Astrocyte of the spinal cord (primary cell): ENCODE data around the gene ACADS.

Experiments used
- DNase-seq: peaks from one replicate; pipeline ENCODE4 v3.0.0; 2011; ENCODE audit warnings: low read depth, low spot score
- H3K4me3 ChIP-seq: 2 replicates; pipeline ENCODE4 v1.5.1; 2011; ENCODE audit warnings: low read depth, mild to moderate bottlenecking, low read length, moderate library complexity
- in situ Hi-C: cut with HindIII; loops from 2 replicates; pipeline ENCODE4 v1.10.0; 2017; ENCODE audit warnings: low sequenced_read_pairs
- TF ChIP-seq, protein P1 (sequence below): IDR thresholded peaks from 2 replicates; pipeline ENCODE4 v1.5.1; 2012; ENCODE audit warnings: low read depth, mild to moderate bottlenecking, low read length, inconsistent platforms

Gene ACADS

DNA sequence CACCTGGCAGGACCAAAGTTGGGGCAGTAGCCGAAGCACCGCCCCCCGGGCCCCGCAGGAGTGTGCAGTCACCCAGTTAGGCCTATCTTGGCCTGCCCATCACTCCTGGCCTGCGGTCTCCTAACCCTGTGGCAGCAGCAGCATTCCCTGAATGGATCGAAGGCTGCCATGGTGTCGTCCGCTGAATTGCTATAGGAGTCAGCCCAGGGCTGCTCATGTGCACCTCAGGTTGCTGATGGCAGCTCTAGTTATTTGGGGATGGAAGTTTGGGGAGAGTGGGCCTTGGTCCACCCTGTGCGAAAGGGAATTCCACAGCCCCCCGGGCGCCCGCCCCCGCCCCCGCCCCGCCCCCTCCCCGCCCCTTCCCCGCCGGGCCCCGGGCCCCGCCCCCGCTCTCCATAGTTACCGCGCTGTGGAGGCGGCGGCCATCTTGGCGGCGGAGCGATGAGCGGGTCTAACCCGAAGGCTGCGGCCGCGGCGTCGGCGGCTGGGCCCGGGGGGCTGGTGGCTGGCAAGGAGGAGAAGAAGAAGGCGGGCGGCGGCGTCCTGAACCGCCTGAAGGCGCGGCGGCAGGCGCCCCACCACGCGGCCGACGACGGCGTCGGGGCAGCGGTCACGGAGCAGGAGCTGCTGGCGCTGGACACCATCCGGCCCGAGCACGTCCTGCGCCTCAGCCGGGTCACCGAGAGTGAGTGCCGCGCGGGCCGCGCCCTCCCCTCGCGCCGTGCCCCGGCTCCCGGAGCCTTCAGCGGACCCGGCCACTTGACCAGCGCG is 15.4 kb upstream of the ACADS start, which contains the start of gene UNC119B:
UNC119B (plus strand) TSS at position 428 of the 774 bp plus-strand sequence; CDS start at position 445, 17 bp downstream.
- H3K4me3 ChIP-seq, result peak within 1 kb of the TSS; percentile 80
- in situ Hi-C loops, result no loop called here
- peak; percentile 39 for DNase-seq
- TF ChIP-seq, protein P1, sequence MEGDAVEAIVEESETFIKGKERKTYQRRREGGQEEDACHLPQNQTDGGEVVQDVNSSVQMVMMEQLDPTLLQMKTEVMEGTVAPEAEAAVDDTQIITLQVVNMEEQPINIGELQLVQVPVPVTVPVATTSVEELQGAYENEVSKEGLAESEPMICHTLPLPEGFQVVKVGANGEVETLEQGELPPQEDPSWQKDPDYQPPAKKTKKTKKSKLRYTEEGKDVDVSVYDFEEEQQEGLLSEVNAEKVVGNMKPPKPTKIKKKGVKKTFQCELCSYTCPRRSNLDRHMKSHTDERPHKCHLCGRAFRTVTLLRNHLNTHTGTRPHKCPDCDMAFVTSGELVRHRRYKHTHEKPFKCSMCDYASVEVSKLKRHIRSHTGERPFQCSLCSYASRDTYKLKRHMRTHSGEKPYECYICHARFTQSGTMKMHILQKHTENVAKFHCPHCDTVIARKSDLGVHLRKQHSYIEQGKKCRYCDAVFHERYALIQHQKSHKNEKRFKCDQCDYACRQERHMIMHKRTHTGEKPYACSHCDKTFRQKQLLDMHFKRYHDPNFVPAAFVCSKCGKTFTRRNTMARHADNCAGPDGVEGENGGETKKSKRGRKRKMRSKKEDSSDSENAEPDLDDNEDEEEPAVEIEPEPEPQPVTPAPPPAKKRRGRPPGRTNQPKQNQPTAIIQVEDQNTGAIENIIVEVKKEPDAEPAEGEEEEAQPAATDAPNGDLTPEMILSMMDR, result no peak

DNA sequence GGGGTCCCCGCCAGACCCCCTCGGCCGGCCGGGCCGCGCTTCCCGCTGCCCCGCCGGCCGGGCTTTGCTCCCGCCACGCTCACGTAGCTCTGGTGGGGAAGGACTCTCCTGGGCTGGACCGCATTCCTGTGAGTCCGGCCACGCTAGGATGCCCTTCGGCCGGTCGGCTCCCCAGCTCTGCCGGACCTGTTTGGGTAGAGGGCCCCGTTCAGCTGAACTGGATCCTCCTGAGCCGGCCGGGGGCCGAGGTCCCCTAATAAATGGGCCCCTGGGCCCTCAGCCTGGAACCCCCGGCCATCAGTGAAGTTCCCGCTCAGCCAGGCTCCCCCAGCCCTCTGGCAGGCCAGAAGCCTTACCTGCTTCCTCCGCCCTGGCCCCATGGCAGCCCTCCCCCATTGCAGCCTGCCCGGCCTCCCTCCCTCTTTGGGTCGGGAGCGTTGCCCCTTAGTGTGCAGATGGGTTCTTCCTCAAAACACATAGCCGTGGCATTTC is 14.8 kb upstream of the ACADS start:
- peak overlapping the region; percentile 80 for H3K4me3 ChIP-seq
- in situ Hi-C loops, result no loop called here
- TF ChIP-seq, protein P1, result no peak
- DNase-seq, result no peak

DNA sequence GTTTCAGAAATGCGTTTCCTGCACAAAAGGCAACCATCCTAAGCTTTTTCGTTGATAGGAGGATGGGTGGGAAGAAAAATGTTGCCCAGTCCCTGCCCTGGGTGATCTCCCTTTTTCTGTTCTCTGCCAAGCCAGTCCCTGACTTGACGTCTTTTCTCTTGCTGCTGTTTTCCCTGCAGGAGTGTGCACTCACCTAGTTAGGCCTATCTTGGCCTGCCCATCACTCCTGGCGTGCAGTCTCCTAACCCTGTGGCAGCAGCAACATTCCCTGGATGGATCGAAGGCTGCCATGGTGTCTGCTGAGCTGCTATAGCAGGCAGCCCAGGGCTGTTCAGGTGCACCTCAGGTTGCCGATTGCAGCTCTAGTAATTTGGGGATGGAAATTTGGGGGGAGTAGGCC is 14.2 kb upstream of the ACADS start:
- TF ChIP-seq, protein P1, result no peak
- peak overlapping the region; percentile 80 for H3K4me3 ChIP-seq
- no peak for DNase-seq
- in situ Hi-C loops, result no loop called here

DNA sequence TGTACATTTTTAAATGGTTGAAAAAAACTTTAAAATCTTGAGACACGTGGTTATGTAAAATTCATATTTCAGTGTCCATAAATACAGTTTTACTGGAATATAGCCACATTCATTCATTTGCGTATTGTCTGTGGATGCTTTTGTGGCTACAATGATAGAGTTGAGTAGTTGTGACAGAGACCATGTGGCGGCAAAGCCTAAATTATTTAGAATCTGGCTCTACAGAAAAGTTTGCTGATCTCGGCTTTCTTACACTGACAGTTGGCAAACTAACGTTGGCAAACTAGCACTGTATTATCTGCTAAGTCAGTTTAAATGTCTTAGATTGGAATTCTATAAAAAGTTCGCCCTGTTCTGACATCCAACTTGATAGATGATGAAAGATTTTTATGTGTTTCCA is 13.0 kb upstream of the ACADS start:
- in situ Hi-C loops, result no loop called here
- TF ChIP-seq, protein P1, result no peak
- no peak for DNase-seq
- H3K4me3 ChIP-seq, result no peak overlapping the region

DNA sequence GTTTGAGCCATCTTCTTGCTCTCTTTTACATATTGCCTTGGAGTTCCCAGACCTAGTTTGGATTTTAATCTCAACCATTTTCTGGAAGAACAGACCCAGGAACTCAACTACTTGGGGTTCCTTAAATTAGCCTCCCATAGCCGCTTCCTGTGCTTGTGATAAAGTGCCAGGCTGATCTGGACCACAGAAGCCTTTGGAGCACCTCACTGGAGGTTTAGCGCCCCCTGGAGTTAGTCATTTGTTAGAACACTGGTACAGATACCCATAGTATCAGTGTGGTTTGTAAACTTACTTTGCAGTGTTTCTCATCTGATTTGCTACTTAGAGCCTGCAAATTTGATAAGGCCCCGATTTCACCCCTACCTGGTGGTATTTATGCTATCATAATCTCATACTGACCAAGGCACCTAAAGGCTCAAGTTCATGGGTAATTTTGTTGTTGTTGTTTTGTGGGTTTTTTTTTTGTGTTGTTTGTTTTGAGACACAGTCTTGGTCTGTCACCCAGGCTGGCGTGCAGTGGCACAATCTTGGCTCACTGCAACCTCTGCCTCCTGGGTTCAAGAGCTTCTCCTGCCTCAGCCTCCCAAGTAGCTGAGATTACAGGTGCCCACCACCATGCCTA is 11.7 kb upstream of the ACADS start:
- in situ Hi-C loops, result no loop called here
- no peak overlapping the region for H3K4me3 ChIP-seq
- DNase-seq, result peak; percentile 74
- TF ChIP-seq, protein P1, result peak; percentile 81

DNA sequence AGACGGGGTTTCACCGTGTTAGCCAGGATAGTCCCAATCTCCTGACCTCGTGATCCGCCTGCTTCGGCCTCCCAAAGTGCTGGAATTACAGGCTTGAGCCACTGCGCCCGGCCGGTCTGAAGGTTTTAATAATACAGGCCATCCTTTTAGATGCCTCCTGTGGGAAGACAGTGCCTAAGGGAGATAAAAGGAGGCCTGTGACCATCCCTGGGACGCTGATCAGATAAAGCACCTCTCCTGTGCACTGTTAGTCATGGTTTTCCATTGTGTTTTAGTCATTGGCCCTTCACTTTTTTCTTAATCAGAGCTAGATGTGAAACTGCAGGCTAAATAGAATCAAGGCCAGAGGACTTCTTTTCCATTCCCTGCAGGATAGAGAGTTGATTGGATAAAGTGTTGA is 7.6 kb upstream of the ACADS start:
- in situ Hi-C loops, result no loop called here
- no peak overlapping the region for H3K4me3 ChIP-seq
- TF ChIP-seq, protein P1, result no peak
- no peak for DNase-seq
